ENCODE results near the gene ECE2. TPM values are rescaled to one million over a fixed set of nuclear protein-coding genes. Genes with fewer than 3 reads are reported as not detected.

The ECE2 gene
- total RNA-seq, 1 experiment from 2014 or later: not detected

GRCh38 chr3:184240384-184241140, 35.3 kb upstream of the ECE2 start:
- DNase-seq (ENCODE audit: low read depth): peak; percentile 51

DNA sequence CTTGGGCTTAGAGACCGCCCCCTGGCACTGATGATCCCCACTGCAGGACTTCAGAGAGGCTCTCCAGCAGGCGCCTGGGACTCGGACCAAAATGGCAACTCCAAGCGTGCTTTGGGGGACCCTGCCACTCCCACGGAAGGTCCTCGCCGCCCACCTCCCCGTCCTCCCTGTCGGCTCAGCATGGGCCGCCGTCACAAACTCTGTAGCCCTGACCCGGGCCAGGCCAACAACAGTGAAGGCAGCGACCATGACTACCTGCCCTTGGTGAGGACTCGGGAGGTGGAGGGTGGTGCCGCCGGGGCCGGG, 34.7 kb upstream of the ECE2 start:
- DNase-seq (ENCODE audit: low read depth): no peak

DNA sequence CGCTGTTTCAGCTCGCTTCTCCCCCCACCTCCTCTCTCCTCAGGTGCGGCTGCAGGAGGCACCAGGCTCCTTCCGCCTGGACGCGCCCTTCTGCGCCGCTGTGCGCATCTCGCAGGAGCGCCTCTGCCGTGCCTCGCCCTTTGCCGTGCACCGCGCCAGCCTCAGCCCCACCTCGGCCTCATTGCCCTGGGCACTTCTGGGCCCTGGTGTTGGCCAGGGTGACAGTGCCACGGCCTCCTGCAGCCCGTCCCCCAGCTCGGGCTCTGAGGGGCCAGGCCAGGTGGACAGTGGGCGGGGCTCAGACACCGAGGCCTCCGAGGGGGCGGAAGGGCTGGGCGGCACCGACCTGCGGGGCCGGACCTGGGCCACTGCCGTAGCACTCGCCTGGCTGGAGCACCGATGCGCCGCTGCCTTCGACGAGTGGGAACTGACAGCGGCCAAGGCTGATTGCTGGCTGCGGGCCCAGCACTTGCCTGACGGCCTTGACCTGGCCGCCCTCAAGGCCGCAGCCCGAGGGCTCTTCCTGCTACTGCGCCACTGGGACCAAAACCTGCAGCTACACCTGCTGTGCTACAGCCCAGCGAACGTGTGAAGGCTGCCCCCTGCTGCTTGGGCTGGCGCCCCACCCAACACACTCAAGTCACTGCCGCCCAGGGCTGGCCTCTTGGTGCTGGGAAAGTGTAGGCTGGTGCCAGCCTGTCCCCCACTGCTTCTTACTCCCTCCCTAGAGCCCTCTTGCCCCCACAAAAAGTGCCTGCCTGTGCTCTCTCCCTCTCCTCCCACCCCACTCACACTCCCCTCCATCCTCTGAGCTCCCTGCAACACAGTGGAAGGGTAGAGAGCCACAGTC, 34.1 kb upstream of the ECE2 start:
- no peak for DNase-seq (ENCODE audit: low read depth)

- no peak for DNase-seq (ENCODE audit: low read depth)
Observed at GRCh38 chr3:184242297-184242685, 33.5 kb upstream of the ECE2 start.

GRCh38 chr3:184248454-184249411, 27.1 kb upstream of the ECE2 start, which contains the start of gene ALG3:
Gene ALG3, minus strand, starts transcription at chr3:184248962. Its CDS starts 22 bp downstream, at chr3:184248940.
- peak; percentile 81 for DNase-seq (ENCODE audit: low read depth)

GRCh38 chr3:184249412-184250166, 26.2 kb upstream of the ECE2 start, which contains the start of gene EEF1AKMT4:
Gene EEF1AKMT4, plus strand, starts transcription at chr3:184249672. Its CDS starts 23 bp downstream, at chr3:184249695.
- DNase-seq (ENCODE audit: low read depth): peak; percentile 97

DNA sequence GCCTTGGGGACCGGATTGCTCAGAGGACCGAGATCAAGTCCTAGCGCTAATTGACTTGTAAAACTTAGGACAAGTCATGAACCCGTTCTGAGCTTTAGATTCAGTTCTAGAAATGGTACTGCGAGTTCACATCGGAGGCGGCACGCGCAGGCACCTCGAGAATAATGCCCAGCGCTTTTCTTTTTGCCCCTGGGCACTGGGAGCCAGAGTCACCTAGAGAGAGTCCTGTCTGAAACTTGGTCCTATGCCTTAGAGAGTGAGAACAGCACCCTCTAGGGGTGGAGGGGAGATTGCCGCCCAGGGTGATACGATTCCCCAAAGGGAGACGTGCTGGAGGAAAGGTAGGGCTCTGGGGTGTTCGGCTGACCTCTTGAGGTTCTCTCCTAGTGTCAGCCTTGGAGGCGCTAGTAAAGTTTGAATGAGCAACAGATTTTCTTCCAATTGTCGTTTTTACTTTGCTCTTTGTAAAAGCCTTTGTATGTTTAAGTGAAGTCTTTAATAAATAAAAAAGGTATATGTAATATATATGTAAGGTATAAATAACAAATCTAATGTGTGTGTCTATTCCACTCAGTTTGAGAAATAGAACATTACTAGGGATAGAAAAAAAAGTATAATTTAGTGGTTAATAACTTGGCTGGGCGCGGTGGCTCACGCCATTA, 25.5 kb upstream of the ECE2 start:
- DNase-seq (ENCODE audit: low read depth): peak; percentile 87

GRCh38 chr3:184255291-184256039, 20.4 kb upstream of the ECE2 start:
- no peak for DNase-seq (ENCODE audit: low read depth)

GRCh38 chr3:184257083-184257915, 18.5 kb upstream of the ECE2 start:
- DNase-seq (ENCODE audit: low read depth): no peak

DNA sequence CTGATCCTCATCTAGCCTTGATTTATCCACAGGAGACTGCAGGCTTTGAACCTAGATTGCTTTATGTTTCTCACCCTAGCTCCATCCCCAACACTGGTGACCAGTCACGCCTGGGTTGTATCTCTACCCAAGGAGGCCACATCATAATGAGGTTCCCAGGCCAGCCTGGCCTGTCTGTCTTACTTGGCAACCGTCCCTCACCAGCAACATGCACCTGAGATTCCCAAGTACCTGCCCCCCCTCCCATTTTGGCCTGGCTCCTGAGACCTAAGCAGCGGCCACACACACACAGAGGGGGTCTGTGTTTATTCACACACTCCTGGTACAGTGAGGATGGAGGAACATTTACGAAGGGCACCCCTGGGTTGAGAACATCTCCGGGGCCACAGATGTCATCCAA, 16.9 kb upstream of the ECE2 start:
- no peak for DNase-seq (ENCODE audit: low read depth)

DNA sequence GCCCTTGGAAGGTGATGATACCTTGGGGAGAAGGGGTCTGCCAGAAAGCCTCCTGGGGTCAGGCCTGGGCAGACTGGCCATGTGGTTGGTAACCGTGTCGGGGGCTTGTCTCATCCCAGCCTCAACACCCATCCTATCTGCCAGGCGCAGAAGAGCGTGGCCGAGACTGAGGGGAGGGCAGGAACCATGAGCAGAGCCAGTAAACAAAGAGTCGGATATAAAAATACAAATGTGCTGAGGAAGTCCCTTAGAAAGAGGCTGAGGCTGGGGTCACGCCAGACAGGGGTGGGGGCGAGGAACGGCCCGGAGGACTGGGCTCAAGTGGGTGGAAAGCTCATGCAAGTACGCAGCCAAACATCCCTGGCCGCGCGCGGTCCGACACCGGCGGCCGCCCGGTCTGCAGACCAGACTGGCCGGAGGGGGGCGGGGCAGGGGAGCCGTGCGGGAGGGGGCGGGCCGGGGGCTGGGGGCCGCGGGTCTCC, 16.4 kb upstream of the ECE2 start:
- DNase-seq (ENCODE audit: low read depth): no peak

DNA sequence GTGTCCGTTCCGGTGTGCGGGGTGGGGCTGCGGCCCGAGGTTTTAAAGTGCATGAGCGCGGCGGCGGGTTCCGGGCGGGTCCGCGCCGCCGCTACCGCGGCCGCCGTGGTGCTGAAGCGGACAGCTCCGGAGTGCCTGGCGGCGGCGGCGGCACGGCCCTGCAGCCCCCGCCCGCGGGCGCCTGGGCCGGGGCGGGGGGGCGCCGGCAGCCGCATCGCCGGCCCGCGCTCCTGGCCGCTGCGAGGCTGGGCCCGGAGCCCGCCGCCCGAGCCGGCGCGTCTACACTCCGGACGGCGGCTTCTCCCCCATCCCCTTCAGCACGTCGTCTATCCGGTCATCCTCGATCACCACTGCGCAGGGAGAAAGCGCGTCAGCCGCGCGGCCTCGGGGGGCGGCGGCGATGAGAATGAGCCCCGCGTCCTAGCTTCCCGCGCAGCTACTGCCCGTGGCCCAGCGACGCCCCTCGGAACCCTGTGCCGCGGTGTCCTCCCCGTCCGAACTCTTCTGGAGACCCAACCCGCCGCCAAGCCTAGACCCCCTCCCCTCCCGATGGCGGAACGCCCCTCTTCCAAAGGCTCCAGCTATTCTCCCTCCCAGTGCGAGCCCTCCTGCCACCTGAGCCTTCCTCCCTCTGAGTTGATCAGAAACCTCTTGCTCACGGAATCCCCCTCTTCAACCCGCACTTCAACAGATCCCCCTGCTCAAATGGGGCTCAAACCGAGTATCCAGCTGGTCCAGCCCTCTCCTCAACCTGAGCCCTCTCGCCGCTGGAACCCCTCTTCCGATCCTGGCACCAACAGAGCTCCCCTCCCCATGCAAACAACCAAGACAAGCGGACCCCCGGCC, 15.7 kb upstream of the ECE2 start:
- no peak for DNase-seq (ENCODE audit: low read depth)

DNA sequence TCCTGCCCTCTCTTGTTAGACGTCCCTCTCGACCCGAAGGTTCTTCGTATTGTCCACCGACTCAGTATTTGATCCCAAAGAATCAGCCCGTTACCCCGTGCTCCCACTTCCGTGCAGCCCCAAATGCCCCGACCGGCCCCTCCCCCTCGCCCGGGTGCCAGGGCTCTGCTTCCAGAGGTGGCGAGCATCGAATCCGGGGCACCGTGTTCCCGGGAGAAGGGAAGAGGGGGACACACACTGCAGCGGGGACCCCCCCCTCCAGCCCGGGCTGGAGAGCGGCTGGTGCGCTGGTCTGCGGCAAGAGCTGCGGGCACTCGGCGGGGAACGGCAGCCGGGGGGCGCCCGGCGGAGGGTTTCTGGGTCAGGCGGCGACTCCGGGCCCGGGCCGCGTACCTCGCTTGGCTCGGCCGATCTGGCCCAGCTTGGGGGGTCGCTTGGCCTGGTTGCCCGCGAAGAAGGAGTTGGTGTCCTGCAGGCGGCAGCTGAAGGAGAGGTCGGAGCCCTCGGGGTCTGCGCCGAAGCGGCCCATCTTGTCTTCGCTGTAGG, 15.0 kb upstream of the ECE2 start:
- DNase-seq (ENCODE audit: low read depth): no peak

GRCh38 chr3:184261270-184261853, 14.5 kb upstream of the ECE2 start, which contains the start of gene CAMK2N2:
Gene CAMK2N2, minus strand, starts transcription at chr3:184261553. Its CDS starts 268 bp downstream, at chr3:184261285.
- peak; percentile 73 for DNase-seq (ENCODE audit: low read depth)

DNA sequence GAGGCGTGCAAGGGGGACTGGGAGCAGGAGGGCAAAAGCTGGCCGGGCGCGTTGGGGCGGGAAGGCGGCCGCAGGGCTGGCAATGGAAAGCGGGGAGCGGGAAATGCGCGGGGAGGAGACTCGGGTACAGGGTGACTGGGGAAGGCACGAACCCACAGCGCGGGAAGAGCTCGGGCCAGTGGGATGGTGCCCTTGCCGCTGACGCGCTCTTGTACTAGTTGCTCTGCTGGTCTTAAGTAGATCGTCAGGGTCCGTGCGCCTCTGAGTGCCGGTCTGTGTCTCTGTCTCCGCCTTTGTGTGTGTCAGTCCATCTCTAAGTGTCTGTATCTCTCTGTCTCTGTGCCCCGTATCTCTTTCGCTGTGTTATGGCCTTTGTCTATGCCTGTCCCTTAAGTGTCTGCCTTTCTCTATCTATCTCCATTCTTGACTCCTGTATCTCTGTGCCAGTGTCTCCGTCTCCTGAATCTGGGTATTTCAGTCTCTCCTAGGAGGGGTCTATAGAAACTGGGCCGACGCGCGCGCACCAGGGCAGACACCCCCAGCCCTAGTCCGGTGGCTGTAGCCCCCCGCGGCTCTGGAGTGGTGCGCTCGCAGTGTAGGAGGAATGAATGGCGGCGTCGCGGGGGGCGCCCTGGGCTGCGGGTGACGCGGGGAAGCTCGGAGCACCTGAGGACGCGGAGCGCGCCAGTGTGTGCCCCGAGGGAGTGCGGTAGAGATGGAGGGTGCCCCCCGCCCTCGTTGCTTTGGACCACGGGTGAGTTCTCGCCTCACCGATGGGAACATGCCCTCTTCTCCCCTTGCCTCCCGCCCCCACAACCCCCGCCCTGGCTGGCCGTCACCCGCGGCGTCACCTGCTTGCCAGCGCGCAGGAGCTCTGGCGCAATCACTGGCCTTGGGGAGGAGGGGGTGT, 13.7 kb upstream of the ECE2 start:
- peak; percentile 49 for DNase-seq (ENCODE audit: low read depth)

GRCh38 chr3:184262764-184263179, 13.1 kb upstream of the ECE2 start:
- no peak for DNase-seq (ENCODE audit: low read depth)
